Endodermal cell (in vitro differentiated cells): ENCODE measurements around the gene NOTO. TPM values are rescaled to one million over a fixed set of nuclear protein-coding genes. Genes with fewer than 3 reads are reported as not detected.
A peak's percentile ranks its signal among the peaks of the same experiment; 100 is the strongest.

Source experiments
- DNase-seq: peaks from one replicate; pipeline ENCODE4 v3.0.0-alpha.2; 2017
- H3K27ac ChIP-seq: 2 replicates; pipeline ENCODE4 v1.5.1; 2013; ENCODE audit warnings: mild to moderate bottlenecking, low read depth, low read length, moderate library complexity
- H3K27me3 ChIP-seq: 2 replicates; pipeline ENCODE4 v1.6.1; 2013; ENCODE audit warnings: mild to moderate bottlenecking, low read length, moderate library complexity; ENCODE audit not compliant: insufficient read depth, control insufficient read depth, poor library complexity, severe bottlenecking
- H3K36me3 ChIP-seq: 2 replicates; pipeline ENCODE4 v1.7.0; 2013; ENCODE audit warnings: mild to moderate bottlenecking, low read length, moderate library complexity; ENCODE audit not compliant: control insufficient read depth, insufficient read depth
- H3K4me1 ChIP-seq: one replicate; pipeline ENCODE4 v1.7.0; 2013; ENCODE audit warnings: low read length; ENCODE audit not compliant: control insufficient read depth, insufficient read depth
- H3K4me3 ChIP-seq: 2 replicates; pipeline ENCODE4 v1.5.1; 2013; ENCODE audit warnings: mild to moderate bottlenecking, low read length, moderate library complexity
- H3K9ac ChIP-seq: 2 replicates; pipeline ENCODE4 v1.6.1; 2013; ENCODE audit warnings: mild to moderate bottlenecking, low read length, moderate library complexity; ENCODE audit not compliant: poor library complexity, severe bottlenecking; ENCODE audit errors: extremely low read depth
- H3K9me3 ChIP-seq: 2 replicates; pipeline ENCODE4 v1.6.1; 2013; ENCODE audit warnings: mild to moderate bottlenecking, low read length, moderate library complexity; ENCODE audit not compliant: control insufficient read depth
- H3K27ac Mint-ChIP-seq: 2 replicates; pipeline ENCODE4 v1.8.0; 2020; ENCODE audit warnings: mixed read lengths
- H3K27me3 Mint-ChIP-seq: 2 replicates; pipeline ENCODE4 v1.8.0; 2021; ENCODE audit warnings: mild to moderate bottlenecking, mixed read lengths; ENCODE audit not compliant: insufficient read depth
- H3K36me3 Mint-ChIP-seq: 2 replicates; pipeline ENCODE4 v1.8.0; 2020; ENCODE audit warnings: low read depth, mixed read lengths
- H3K4me1 Mint-ChIP-seq: 2 replicates; pipeline ENCODE4 v1.8.0; 2020; ENCODE audit warnings: mixed read lengths
- H3K4me3 Mint-ChIP-seq: 2 replicates; pipeline ENCODE4 v1.8.0; 2020; ENCODE audit warnings: mild to moderate bottlenecking, moderate library complexity, mixed read lengths
- H3K9me3 Mint-ChIP-seq: 2 replicates; pipeline ENCODE4 v1.8.0; 2020; ENCODE audit warnings: mild to moderate bottlenecking, mixed read lengths
- WGBS, 2 experiments: methylation state at CpG; one replicate each; pipeline versions ENCODE4 v1.1.5 to v1.1.7; 2013; ENCODE audit warnings: missing lambda C conversion rate in 2 of 2, mixed read lengths in 1 of 2; ENCODE audit not compliant: insufficient coverage in 1 of 2, insufficient read length in 1 of 2; 5-methylcytosine and 5-hydroxymethylcytosine counted together
- total RNA-seq, 2 donors: library from RNA; stranded (reverse); fragmentation: NEBNext Ultra II Directional in 1 of 2; extraction: Animal tissue kit (Norgen Biotek cat#: 25700) in 1 of 2; gene quantifications; 2 replicates in 1 of 2; 3 replicates in 1 of 2; pipeline ENCODE4 v1.2.1, GENCODE V29; 2021
- TF ChIP-seq, protein P1 (sequence below): fragments of 200-600 bp; sonication (generic); conservative IDR thresholded peaks from 2 replicates; pipeline ENCODE4 v1.5.0; 2021; ENCODE audit warnings: antibody characterized with exemption, mild to moderate bottlenecking

Gene NOTO
- total RNA-seq, 2 donors from 2014 or later = not detected

DNA sequence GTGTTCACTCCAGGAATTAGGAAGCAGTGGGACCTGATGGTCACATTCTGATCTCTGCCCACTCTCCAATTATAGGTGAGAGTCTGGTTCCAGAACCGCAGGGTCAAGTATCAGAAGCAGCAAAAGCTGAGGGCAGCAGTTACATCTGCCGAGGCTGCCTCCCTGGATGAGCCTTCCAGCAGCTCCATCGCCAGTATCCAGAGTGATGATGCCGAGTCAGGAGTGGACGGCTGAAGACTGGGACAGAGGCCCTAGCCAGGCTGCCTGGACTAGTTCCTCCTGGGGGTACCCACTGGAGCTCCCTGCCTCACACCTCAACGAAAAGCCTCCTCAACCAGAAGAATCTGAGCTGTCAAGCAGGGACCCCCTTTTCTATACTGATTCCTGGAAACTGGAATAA lies 8.3 kb downstream of the NOTO start:
- Mint-ChIP-seq H3K27me3 (peaks cover 26% of the 10 kb centered on the region), H3K36me3 (no peaks in the 10 kb centered on the region), H3K9me3 (no peaks in the 10 kb centered on the region), H3K4me1 (peaks cover 13% of the 10 kb centered on the region), H3K4me3 (no peak overlapping the region), H3K27ac (no peak overlapping the region)
- Histone ChIP-seq H3K27me3 (peaks cover 18% of the 10 kb centered on the region), H3K9ac (no peak overlapping the region), H3K4me1 (no peaks in the 10 kb centered on the region), H3K36me3 (no peaks in the 10 kb centered on the region), H3K4me3 (no peak overlapping the region), H3K27ac (no peak overlapping the region), H3K9me3 (no peaks in the 10 kb centered on the region)
- 91 to 95% methylated on average over 5 to 6 of the region's 6 CpGs for WGBS, 2 experiments
- TF ChIP-seq, protein P1, sequence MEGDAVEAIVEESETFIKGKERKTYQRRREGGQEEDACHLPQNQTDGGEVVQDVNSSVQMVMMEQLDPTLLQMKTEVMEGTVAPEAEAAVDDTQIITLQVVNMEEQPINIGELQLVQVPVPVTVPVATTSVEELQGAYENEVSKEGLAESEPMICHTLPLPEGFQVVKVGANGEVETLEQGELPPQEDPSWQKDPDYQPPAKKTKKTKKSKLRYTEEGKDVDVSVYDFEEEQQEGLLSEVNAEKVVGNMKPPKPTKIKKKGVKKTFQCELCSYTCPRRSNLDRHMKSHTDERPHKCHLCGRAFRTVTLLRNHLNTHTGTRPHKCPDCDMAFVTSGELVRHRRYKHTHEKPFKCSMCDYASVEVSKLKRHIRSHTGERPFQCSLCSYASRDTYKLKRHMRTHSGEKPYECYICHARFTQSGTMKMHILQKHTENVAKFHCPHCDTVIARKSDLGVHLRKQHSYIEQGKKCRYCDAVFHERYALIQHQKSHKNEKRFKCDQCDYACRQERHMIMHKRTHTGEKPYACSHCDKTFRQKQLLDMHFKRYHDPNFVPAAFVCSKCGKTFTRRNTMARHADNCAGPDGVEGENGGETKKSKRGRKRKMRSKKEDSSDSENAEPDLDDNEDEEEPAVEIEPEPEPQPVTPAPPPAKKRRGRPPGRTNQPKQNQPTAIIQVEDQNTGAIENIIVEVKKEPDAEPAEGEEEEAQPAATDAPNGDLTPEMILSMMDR = no peak
- DNase-seq = no peak

DNA sequence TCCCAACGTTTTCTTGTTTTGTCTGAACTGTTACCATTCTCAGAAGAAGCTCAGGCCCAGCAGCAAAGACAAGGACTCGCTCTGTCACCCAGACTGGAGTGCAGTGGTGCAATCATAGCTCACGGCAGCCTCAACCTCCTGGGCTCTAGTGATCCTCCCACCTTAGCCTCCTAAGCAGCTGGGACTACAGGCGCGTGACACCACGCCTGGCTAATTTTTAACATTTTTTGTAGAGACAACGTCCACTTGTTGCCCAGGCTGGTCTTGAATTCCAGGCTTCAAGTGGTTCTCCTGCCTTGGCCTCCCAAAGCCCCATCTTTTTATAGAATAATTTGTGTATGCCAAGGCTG lies 9.7 kb downstream of the NOTO start:
- H3K9me3 ChIP-seq = no peaks in the 10 kb centered on the region
- H3K4me3 ChIP-seq = no peak overlapping the region
- Mint-ChIP-seq H3K27ac (no peak overlapping the region), H3K27me3 (peaks cover 17% of the 10 kb centered on the region), H3K4me1 (peaks cover 13% of the 10 kb centered on the region), H3K36me3 (no peaks in the 10 kb centered on the region), H3K4me3 (no peak overlapping the region), H3K9me3 (no peaks in the 10 kb centered on the region)
- no peaks in the 10 kb centered on the region for H3K36me3 ChIP-seq
- H3K27me3 ChIP-seq = peaks cover 9% of the 10 kb centered on the region
- H3K9ac ChIP-seq = no peak overlapping the region
- WGBS, 2 experiments = 84 to 85% methylated on average over 6 to 7 of the region's 7 CpGs
- H3K27ac ChIP-seq = no peak overlapping the region
- TF ChIP-seq, protein P1 = no peak
- no peak for DNase-seq
- no peaks in the 10 kb centered on the region for H3K4me1 ChIP-seq

DNA sequence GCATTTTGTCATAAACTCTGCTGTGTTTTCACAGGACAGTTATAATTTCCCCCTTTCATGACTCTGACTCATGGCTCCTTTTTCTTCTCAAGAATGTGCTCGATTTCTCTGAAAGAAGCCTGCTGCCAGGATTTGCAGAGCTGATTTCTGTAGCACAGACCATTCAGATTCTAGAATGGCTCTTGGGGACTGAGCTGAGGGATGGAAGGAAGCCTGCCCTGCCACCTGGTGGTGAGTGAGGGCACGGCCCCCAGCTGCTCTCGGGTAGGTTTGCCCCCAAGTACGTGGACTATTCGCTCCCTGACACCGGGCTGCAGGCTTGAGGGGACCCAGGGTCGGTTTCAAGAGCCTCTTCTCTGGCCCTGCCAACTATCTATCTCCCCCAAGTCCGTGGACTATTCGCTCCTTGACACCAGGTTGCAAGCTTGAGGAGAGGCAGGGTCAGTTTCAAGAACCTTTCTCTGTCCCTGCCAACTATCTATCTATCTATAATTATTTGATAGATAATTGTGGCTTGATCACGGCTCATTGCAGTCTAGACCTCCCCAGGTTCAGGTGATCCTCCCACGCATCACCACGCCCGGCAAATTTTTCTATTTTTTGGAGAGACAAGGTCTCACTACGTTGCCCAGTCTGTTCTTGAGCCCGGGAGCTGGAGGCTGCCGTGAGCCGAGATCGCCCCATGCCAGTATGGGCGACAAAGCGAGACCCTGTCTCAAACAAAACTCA lies 10.2 kb downstream of the NOTO start:
- no peak overlapping the region for H3K4me3 Mint-ChIP-seq
- peaks cover 9% of the 10 kb centered on the region for H3K27me3 ChIP-seq
- H3K9me3 ChIP-seq = no peaks in the 10 kb centered on the region
- H3K4me1 ChIP-seq = no peaks in the 10 kb centered on the region
- H3K27ac ChIP-seq = no peak overlapping the region
- H3K36me3 ChIP-seq = no peaks in the 10 kb centered on the region
- DNase-seq = peak; percentile 93
- no peak overlapping the region for H3K27ac Mint-ChIP-seq
- H3K9ac ChIP-seq = no peak overlapping the region
- H3K36me3 Mint-ChIP-seq = no peaks in the 10 kb centered on the region
- H3K4me1 Mint-ChIP-seq = peaks cover 13% of the 10 kb centered on the region
- TF ChIP-seq, protein P1 = peak; percentile 97
- peaks cover 14% of the 10 kb centered on the region for H3K27me3 Mint-ChIP-seq
- no peak overlapping the region for H3K4me3 ChIP-seq
- 50 to 79% methylated on average over 13 to 20 of the region's 20 CpGs for WGBS, 2 experiments
- no peaks in the 10 kb centered on the region for H3K9me3 Mint-ChIP-seq
